ENCODE data around the gene CPNE5.

- no peak for TF ChIP-seq CTCF (IDR thresholded peaks at IDR 0.05)
- no peak for TF ChIP-seq EP300 (IDR thresholded peaks at IDR 0.05)
- no peak for TF ChIP-seq POLR2A (IDR thresholded peaks at IDR 0.05)
Observed at GRCh38 chr6:36808634-36809033, 30.6 kb downstream of the CPNE5 start.
